ENCODE results near the gene EVC.

DNA sequence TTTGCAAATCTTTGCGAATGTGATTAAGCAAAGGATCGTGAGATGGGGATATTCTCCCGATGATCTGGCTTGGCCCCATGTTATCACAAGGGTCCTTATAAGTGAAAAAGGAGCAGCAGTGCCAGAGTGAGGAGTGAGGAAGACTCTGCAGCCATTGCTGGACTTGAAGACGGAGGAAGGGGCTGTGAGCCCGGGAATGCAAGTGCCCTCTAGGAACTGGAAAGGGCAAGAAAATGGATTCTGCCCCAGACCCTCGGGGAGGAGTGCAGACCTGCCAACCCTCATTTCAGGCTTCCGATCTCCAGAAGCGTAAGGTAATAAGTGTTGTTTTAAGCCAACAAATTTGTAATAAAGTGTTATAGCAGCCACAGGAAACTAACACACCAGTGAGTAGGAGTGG, 76.3 kb downstream of the EVC start:
- TF ChIP-seq POLR2A (IDR thresholded peaks at IDR 0.05; ENCODE audit: low read depth, low read length), result no peak
- TF ChIP-seq POLR2AphosphoS5 (IDR thresholded peaks at IDR 0.05; ENCODE audit: low read depth, low read length), result no peak
